Measurements from ENCODE around the gene ADAD1. TPM values are rescaled to one million over a fixed set of nuclear protein-coding genes. Genes with fewer than 3 reads are reported as not detected.

Gene ADAD1
- total RNA-seq, 1 donor from 2014 or later: not detected

DNA sequence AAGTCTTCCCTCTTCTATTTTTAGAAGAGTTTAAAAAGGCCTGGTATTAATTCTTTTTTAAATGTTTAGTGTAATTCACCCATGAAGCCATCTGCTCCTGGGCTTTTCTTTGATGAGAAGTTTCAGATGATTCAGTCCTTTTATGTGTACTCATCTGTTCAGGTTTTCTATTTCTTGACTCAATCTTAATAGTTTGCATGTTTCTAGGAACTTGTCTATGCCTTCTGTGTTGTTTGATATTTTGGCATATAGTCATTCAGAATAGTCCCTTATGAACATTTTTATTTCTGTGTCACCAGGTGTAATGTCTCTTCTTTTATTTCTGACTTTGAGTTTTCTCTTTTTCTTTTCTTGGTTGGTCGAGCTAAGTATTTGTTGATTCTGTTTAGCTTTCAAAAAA is 97.9 kb downstream of the ADAD1 start:
- Histone ChIP-seq H3K36me3 (ENCODE audit: control insufficient read depth, insufficient read depth, low read length) (no peaks in the 10 kb centered on the region), H3K27me3 (ENCODE audit: control insufficient read depth, insufficient read depth, low read length) (no peaks in the 10 kb centered on the region), H3K4me3 (ENCODE audit: low read depth, low read length) (no peak overlapping the region)
- TF ChIP-seq, protein P1, sequence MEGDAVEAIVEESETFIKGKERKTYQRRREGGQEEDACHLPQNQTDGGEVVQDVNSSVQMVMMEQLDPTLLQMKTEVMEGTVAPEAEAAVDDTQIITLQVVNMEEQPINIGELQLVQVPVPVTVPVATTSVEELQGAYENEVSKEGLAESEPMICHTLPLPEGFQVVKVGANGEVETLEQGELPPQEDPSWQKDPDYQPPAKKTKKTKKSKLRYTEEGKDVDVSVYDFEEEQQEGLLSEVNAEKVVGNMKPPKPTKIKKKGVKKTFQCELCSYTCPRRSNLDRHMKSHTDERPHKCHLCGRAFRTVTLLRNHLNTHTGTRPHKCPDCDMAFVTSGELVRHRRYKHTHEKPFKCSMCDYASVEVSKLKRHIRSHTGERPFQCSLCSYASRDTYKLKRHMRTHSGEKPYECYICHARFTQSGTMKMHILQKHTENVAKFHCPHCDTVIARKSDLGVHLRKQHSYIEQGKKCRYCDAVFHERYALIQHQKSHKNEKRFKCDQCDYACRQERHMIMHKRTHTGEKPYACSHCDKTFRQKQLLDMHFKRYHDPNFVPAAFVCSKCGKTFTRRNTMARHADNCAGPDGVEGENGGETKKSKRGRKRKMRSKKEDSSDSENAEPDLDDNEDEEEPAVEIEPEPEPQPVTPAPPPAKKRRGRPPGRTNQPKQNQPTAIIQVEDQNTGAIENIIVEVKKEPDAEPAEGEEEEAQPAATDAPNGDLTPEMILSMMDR (IDR thresholded peaks at IDR 0.05; ENCODE audit: insufficient read depth, low read length, poor library complexity, severe bottlenecking): no peak
- no peak for DNase-seq (ENCODE audit: low read depth)

Other genes starting within 250 kb of the ADAD1 start
- 47.3 and 57.8 TPM in 2 replicates for gene BLTP1, start 226.7 kb upstream of the ADAD1 start, total RNA-seq
- gene IL2, start 77.7 kb downstream of the ADAD1 start, total RNA-seq: not detected in 2 replicates
- not detected in 2 replicates for gene IL21, start 242.1 kb downstream of the ADAD1 start, total RNA-seq